ENCODE data around the gene ANKRD63.

DNA sequence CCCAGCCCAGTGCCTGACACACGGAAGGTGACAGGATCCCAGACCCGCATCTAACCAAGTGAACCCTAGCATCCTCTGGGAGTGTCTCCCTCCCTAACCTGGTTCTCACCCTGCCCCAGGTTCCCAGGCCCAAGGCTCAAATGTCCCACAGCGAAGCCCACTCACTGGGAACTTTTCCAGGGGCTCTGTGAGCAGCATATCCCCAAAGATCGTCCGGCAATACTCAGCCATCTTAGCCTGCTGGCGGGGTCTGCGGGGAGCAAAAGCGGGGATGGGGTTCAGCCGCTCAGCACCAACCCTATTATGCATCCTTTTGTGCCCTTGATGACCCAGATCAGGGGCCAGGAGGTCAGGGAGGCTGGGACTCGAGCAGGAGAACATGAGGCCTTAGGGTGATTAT lies 14.5 kb upstream of the ANKRD63 start:
- TF ChIP-seq, protein P1, sequence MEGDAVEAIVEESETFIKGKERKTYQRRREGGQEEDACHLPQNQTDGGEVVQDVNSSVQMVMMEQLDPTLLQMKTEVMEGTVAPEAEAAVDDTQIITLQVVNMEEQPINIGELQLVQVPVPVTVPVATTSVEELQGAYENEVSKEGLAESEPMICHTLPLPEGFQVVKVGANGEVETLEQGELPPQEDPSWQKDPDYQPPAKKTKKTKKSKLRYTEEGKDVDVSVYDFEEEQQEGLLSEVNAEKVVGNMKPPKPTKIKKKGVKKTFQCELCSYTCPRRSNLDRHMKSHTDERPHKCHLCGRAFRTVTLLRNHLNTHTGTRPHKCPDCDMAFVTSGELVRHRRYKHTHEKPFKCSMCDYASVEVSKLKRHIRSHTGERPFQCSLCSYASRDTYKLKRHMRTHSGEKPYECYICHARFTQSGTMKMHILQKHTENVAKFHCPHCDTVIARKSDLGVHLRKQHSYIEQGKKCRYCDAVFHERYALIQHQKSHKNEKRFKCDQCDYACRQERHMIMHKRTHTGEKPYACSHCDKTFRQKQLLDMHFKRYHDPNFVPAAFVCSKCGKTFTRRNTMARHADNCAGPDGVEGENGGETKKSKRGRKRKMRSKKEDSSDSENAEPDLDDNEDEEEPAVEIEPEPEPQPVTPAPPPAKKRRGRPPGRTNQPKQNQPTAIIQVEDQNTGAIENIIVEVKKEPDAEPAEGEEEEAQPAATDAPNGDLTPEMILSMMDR (IDR thresholded peaks at IDR 0.05; ENCODE audit: poor library complexity) = no peak
- TF ChIP-seq EZH2 (IDR thresholded peaks at IDR 0.05; ENCODE audit: borderline replicate concordance) = no peak

All from hepatocyte (in vitro differentiated cells).